SK-N-SH treated with all-trans-retinoic acid at 6 μM for 48 hours (cell line): ENCODE data around the gene TAMM41.

Experiments
- BACH2 ChIP-seq: fragments of 250-450 bp; sonication (Bioruptor Pico); IDR thresholded peaks from 2 replicates; pipeline ENCODE4 v1.9.0; 2021; ENCODE audit warnings: mild to moderate bottlenecking, borderline replicate concordance
- ESRRG ChIP-seq: fragments of 250-450 bp; sonication (Bioruptor Pico); IDR thresholded peaks from 2 replicates; pipeline ENCODE4 v1.6.1; 2021; ENCODE audit warnings: mild to moderate bottlenecking
- OSR1 ChIP-seq: fragments of 250-450 bp; sonication (Bioruptor Pico); IDR thresholded peaks from 2 replicates; pipeline ENCODE4 v1.8.0; 2022; ENCODE audit warnings: moderate library complexity, mild to moderate bottlenecking, inconsistent platforms
- PATZ1 ChIP-seq: fragments of 250-450 bp; sonication (Bioruptor Pico); IDR thresholded peaks from 2 replicates; pipeline ENCODE4 v1.8.0; 2020; ENCODE audit warnings: mild to moderate bottlenecking, moderate library complexity, borderline replicate concordance
- PPARA ChIP-seq: fragments of 250-450 bp; sonication (Bioruptor Pico); IDR thresholded peaks from 2 replicates; pipeline ENCODE4 v1.5.0; 2020; ENCODE audit warnings: mild to moderate bottlenecking, borderline replicate concordance
- TSHZ2 ChIP-seq: fragments of 250-450 bp; sonication (Bioruptor Pico); IDR thresholded peaks from 2 replicates; pipeline ENCODE4 v1.5.0; 2020; ENCODE audit warnings: mild to moderate bottlenecking, moderate library complexity
- ZC3H10 ChIP-seq: fragments of 250-450 bp; sonication (Bioruptor Pico); IDR thresholded peaks from 2 replicates; pipeline ENCODE4 v1.5.1; 2021; ENCODE audit warnings: mild to moderate bottlenecking, moderate library complexity
- ZFP3 ChIP-seq: fragments of 250-450 bp; sonication (Bioruptor Pico); IDR thresholded peaks from 2 replicates; pipeline ENCODE4 v1.5.0; 2020; ENCODE audit warnings: mild to moderate bottlenecking, moderate library complexity
- ZFP30 ChIP-seq: fragments of 450-650 bp; formaldehyde crosslinking; IDR thresholded peaks from 2 replicates; pipeline ENCODE4 v1.5.0; 2022; ENCODE audit warnings: mild to moderate bottlenecking, moderate library complexity
- ZNF565 ChIP-seq: fragments of 450-650 bp; formaldehyde crosslinking; conservative IDR thresholded peaks from 2 replicates; pipeline ENCODE4 v1.5.0; 2020; ENCODE audit warnings: low read depth, mild to moderate bottlenecking, moderate library complexity
- TF ChIP-seq, protein P1 (sequence below): fragments of 250-450 bp; sonication (Bioruptor Pico); IDR thresholded peaks from 2 replicates; pipeline ENCODE4 v1.8.0; 2021; ENCODE audit warnings: low read depth, mild to moderate bottlenecking, moderate library complexity, borderline replicate concordance
- TF ChIP-seq, protein P2 (sequence below): fragments of 250-450 bp; sonication (Bioruptor Pico); IDR thresholded peaks from 2 replicates; pipeline ENCODE4 v1.5.1; 2021; ENCODE audit warnings: mild to moderate bottlenecking, moderate library complexity

GRCh38 chr3:11769704-11770476, 76.8 kb downstream of the TAMM41 start:
- TF ChIP-seq TSHZ2 (CRISPR knock-in tag): no peak
- TF ChIP-seq ZC3H10: no peak
- no peak for TF ChIP-seq PATZ1 (CRISPR knock-in tag)
- no peak for TF ChIP-seq ZFP30
- no peak for TF ChIP-seq PPARA (CRISPR knock-in tag)
- TF ChIP-seq, protein P1, sequence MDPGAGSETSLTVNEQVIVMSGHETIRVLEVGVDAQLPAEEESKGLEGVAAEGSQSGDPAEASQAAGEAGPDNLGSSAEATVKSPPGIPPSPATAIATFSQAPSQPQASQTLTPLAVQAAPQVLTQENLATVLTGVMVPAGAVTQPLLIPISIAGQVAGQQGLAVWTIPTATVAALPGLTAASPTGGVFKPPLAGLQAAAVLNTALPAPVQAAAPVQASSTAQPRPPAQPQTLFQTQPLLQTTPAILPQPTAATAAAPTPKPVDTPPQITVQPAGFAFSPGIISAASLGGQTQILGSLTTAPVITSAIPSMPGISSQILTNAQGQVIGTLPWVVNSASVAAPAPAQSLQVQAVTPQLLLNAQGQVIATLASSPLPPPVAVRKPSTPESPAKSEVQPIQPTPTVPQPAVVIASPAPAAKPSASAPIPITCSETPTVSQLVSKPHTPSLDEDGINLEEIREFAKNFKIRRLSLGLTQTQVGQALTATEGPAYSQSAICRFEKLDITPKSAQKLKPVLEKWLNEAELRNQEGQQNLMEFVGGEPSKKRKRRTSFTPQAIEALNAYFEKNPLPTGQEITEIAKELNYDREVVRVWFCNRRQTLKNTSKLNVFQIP: no peak
- no peak for TF ChIP-seq BACH2
- no peak for TF ChIP-seq OSR1
- TF ChIP-seq, protein P2, sequence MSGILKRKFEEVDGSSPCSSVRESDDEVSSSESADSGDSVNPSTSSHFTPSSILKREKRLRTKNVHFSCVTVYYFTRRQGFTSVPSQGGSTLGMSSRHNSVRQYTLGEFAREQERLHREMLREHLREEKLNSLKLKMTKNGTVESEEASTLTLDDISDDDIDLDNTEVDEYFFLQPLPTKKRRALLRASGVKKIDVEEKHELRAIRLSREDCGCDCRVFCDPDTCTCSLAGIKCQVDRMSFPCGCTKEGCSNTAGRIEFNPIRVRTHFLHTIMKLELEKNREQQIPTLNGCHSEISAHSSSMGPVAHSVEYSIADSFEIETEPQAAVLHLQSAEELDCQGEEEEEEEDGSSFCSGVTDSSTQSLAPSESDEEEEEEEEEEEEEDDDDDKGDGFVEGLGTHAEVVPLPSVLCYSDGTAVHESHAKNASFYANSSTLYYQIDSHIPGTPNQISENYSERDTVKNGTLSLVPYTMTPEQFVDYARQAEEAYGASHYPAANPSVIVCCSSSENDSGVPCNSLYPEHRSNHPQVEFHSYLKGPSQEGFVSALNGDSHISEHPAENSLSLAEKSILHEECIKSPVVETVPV (CRISPR knock-in tag): no peak
- TF ChIP-seq ZNF565 (CRISPR knock-in tag): no peak
- TF ChIP-seq ZFP3 (CRISPR knock-in tag): no peak
- no peak for TF ChIP-seq ESRRG (CRISPR knock-in tag)
